ENCODE data around the gene ZNF225.

The ZNF225 gene

DNA sequence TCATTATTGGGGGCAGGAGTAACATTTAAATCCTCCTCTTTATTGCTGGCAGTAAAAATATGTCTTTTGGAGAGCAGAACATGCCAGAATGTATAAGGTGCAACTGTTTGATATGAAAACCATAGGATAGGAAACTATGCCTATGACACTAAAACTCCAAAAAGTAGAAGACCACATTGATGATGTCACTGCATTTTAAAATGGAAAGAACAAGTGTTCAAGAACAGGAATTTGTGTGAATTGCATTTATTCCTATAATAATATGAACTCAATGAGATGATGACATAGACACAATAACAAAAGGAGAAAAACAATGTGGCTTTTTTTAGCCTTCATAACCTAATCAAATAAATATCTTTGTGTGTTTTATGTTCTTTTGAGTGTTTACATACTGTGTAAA is 3.7 kb upstream of the ZNF225 start:
- Histone ChIP-seq H3K9ac (ENCODE audit: low read length) (no peak overlapping the region), H2AFZ (ENCODE audit: low read length) (no peak overlapping the region), H3K27me3 (ENCODE audit: insufficient read depth, low read length) (no peaks in the 10 kb centered on the region), H3K27ac (ENCODE audit: low read depth, low read length, poor library complexity, severe bottlenecking) (no peak overlapping the region), H4K20me1 (ENCODE audit: insufficient read depth, low read length) (no peaks in the 10 kb centered on the region), H3K36me3 (ENCODE audit: insufficient read depth, low read length) (peaks cover 36% of the 10 kb centered on the region), H3F3A (ENCODE audit: insufficient read depth, low read length) (no peaks in the 10 kb centered on the region), H3K9me3 (ENCODE audit: low read length) (peaks cover 38% of the 10 kb centered on the region), H3K4me2 (ENCODE audit: low read length) (no peak overlapping the region), H3K4me3 (ENCODE audit: low read depth, low read length, poor library complexity, severe bottlenecking) (no peak overlapping the region), H3K9me2 (ENCODE audit: low read depth, low read length) (no peaks in the 10 kb centered on the region), H3K79me2 (ENCODE audit: insufficient read depth, low read length) (no peaks in the 10 kb centered on the region), H3K4me1 (ENCODE audit: insufficient read depth, low read length, severe bottlenecking) (peaks cover 6% of the 10 kb centered on the region)
- TF ChIP-seq, protein P1, sequence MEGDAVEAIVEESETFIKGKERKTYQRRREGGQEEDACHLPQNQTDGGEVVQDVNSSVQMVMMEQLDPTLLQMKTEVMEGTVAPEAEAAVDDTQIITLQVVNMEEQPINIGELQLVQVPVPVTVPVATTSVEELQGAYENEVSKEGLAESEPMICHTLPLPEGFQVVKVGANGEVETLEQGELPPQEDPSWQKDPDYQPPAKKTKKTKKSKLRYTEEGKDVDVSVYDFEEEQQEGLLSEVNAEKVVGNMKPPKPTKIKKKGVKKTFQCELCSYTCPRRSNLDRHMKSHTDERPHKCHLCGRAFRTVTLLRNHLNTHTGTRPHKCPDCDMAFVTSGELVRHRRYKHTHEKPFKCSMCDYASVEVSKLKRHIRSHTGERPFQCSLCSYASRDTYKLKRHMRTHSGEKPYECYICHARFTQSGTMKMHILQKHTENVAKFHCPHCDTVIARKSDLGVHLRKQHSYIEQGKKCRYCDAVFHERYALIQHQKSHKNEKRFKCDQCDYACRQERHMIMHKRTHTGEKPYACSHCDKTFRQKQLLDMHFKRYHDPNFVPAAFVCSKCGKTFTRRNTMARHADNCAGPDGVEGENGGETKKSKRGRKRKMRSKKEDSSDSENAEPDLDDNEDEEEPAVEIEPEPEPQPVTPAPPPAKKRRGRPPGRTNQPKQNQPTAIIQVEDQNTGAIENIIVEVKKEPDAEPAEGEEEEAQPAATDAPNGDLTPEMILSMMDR (IDR thresholded peaks at IDR 0.05; ENCODE audit: low read length), result no peak
- TF ChIP-seq EZH2 (IDR thresholded peaks at IDR 0.05; ENCODE audit: borderline replicate concordance, low read length), result no peak

DNA sequence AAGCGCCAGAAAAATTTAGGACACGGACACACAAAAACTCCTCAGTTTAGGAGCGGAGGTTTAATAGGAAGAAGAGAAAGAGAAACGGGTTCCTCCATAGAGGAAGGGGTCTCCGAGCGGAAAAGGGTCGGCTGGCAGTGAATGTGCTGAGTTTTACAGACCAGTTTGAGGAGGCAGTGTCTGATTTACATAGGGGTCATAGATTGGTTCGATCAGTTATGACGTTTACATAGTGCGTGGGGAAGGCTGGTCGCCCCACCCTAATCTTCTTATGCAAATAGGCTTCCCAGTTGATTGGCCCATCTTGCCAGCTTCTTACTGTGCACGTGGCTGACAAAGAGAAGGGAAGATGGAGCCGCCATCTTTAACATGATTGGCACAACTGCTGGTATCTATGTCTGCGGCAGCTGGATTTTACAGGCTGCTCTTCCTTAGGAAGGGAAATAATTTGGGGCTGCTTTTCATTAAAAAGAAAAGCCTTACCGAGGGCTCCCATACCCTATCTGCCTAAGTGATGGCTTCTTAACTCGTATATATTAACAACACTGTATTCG is 1.2 kb upstream of the ZNF225 start:
- H3K9me3 ChIP-seq (ENCODE audit: low read length), result peaks cover 28% of the 10 kb centered on the region
- H3F3A ChIP-seq (ENCODE audit: insufficient read depth, low read length), result no peaks in the 10 kb centered on the region
- no peaks in the 10 kb centered on the region for H3K79me2 ChIP-seq (ENCODE audit: insufficient read depth, low read length)
- H4K20me1 ChIP-seq (ENCODE audit: insufficient read depth, low read length), result no peaks in the 10 kb centered on the region
- H3K9me2 ChIP-seq (ENCODE audit: low read depth, low read length), result no peaks in the 10 kb centered on the region
- no peak overlapping the region for H2AFZ ChIP-seq (ENCODE audit: low read length)
- no peak overlapping the region for H3K9ac ChIP-seq (ENCODE audit: low read length)
- peaks cover 7% of the 10 kb centered on the region for H3K4me1 ChIP-seq (ENCODE audit: insufficient read depth, low read length, severe bottlenecking)
- H3K4me3 ChIP-seq (ENCODE audit: low read depth, low read length, poor library complexity, severe bottlenecking), result no peak overlapping the region
- peaks cover 18% of the 10 kb centered on the region for H3K36me3 ChIP-seq (ENCODE audit: insufficient read depth, low read length)
- no peak overlapping the region for H3K4me2 ChIP-seq (ENCODE audit: low read length)
- no peak overlapping the region for H3K27ac ChIP-seq (ENCODE audit: low read depth, low read length, poor library complexity, severe bottlenecking)
- H3K27me3 ChIP-seq (ENCODE audit: insufficient read depth, low read length), result no peaks in the 10 kb centered on the region
- TF ChIP-seq, protein P1 (IDR thresholded peaks at IDR 0.05; ENCODE audit: low read length), result no peak
- no peak for TF ChIP-seq EZH2 (IDR thresholded peaks at IDR 0.05; ENCODE audit: borderline replicate concordance, low read length)

- Histone ChIP-seq H3K9me2 (ENCODE audit: low read depth, low read length) (no peaks in the 10 kb centered on the region), H3K27ac (ENCODE audit: low read depth, low read length, poor library complexity, severe bottlenecking) (no peak overlapping the region)
Measured at GRCh38 chr19:44112802-44113137, 429 bp upstream of the ZNF225 start.

More at GRCh38 chr19:44112802-44113137, 429 bp upstream of the ZNF225 start:
- peaks cover 10% of the 10 kb centered on the region for H3K36me3 ChIP-seq (ENCODE audit: insufficient read depth, low read length)
- H2AFZ ChIP-seq (ENCODE audit: low read length), result 0 out of 2 replicates have a peak overlapping the region, but pooled peaks have one; percentile 27
- H3K4me2 ChIP-seq (ENCODE audit: low read length), result peak overlapping the region; percentile 68
- H3K4me3 ChIP-seq (ENCODE audit: low read depth, low read length, poor library complexity, severe bottlenecking), result peak overlapping the region; percentile 71
- peak overlapping the region; percentile 60; the same call in 1 of the 2 replicates for H3K9ac ChIP-seq (ENCODE audit: low read length)
- H3K27me3 ChIP-seq (ENCODE audit: insufficient read depth, low read length), result no peaks in the 10 kb centered on the region
- H3K4me1 ChIP-seq (ENCODE audit: insufficient read depth, low read length, severe bottlenecking), result peaks cover 7% of the 10 kb centered on the region
- H3K9me3 ChIP-seq (ENCODE audit: low read length), result peaks cover 20% of the 10 kb centered on the region; the same call in 1 of the 2 replicates
- H3K79me2 ChIP-seq (ENCODE audit: insufficient read depth, low read length), result no peaks in the 10 kb centered on the region
- H3F3A ChIP-seq (ENCODE audit: insufficient read depth, low read length), result no peaks in the 10 kb centered on the region
- TF ChIP-seq, protein P1 (IDR thresholded peaks at IDR 0.05; ENCODE audit: low read length), result no peak
- no peak for TF ChIP-seq EZH2 (IDR thresholded peaks at IDR 0.05; ENCODE audit: borderline replicate concordance, low read length)
- no peaks in the 10 kb centered on the region for H4K20me1 ChIP-seq (ENCODE audit: insufficient read depth, low read length)
